Activated T-helper 1 cell treated with anti-CD3 and anti-CD28 coated beads, Interleukin-12 subunit alpha, Interleukin-12 subunit beta, Interleukin-2, Interleukin-4 antibody, amounts not matched to agents 30 ng/mL and 10 ng/mL and 1 ng/mL, durations not matched to agents 14 hours and 24 hours and 36 hours (primary cell): ENCODE measurements around the gene POLR2H. TPM values are rescaled to one million over a fixed set of nuclear protein-coding genes. Genes with fewer than 3 reads are reported as not detected.
A peak's percentile ranks its signal among the peaks of the same experiment; 100 is the strongest.

Experiments used
- DNase-seq: peaks from one replicate; pipeline ENCODE4 v3.0.0; 2021; ENCODE audit warnings: low spot score
- H3K27ac Mint-ChIP-seq: one replicate; pipeline ENCODE4 v1.8.0; 2021; ENCODE audit warnings: mild to moderate bottlenecking, mixed read lengths
- H3K27me3 Mint-ChIP-seq: one replicate; pipeline ENCODE4 v1.8.0; 2022; ENCODE audit warnings: mild to moderate bottlenecking, moderate library complexity, mixed read lengths; ENCODE audit not compliant: insufficient read depth
- H3K36me3 Mint-ChIP-seq: one replicate; pipeline ENCODE4 v1.8.0; 2021; ENCODE audit warnings: low read depth, mixed read lengths
- H3K4me1 Mint-ChIP-seq: one replicate; pipeline ENCODE4 v1.8.0; 2021; ENCODE audit warnings: low read depth, mixed read lengths
- H3K4me3 Mint-ChIP-seq: one replicate; pipeline ENCODE4 v1.8.0; 2021; ENCODE audit warnings: mild to moderate bottlenecking, moderate library complexity, mixed read lengths
- H3K9me3 Mint-ChIP-seq: one replicate; pipeline ENCODE4 v1.8.0; 2021; ENCODE audit warnings: mixed read lengths
- intact Hi-C: fragments of 100-400 bp; cut with micrococcal nuclease; formaldehyde crosslinking; loops from one replicate; pipeline ENCODE4 v1.15.1; 2024
- total RNA-seq: library from RNA; stranded (reverse); gene quantifications from 2 replicates; pipeline ENCODE4 v1.2.3, GENCODE V29; 2022

Gene POLR2H
- total RNA-seq, 1 donor from 2014 or later: 145 TPM

- Mint-ChIP-seq H3K4me1 (peaks cover 4% of the 10 kb centered on the region), H3K4me3 (peak overlapping the region; percentile 37), H3K9me3 (no peaks in the 10 kb centered on the region), H3K27ac (no peak overlapping the region), H3K27me3 (peaks cover 10% of the 10 kb centered on the region), H3K36me3 (peaks cover 5% of the 10 kb centered on the region)
- intact Hi-C loops: no loop called here
- no peak for DNase-seq
These were observed 2.6 kb upstream of the POLR2H start for GRCh38 chr3:184358921-184359350.

GRCh38 chr3:184359610-184360009, 1.9 kb upstream of the POLR2H start:
- H3K9me3 Mint-ChIP-seq: no peaks in the 10 kb centered on the region
- H3K27ac Mint-ChIP-seq: no peak overlapping the region
- H3K4me1 Mint-ChIP-seq: peaks cover 9% of the 10 kb centered on the region
- H3K27me3 Mint-ChIP-seq: peaks cover 10% of the 10 kb centered on the region
- DNase-seq: no peak
- intact Hi-C loops: loop anchor here (5.0 kb wide), 2 partner anchors 353 to 722 kb away; partner anchors contain the start of genes KLHL24 and MAGEF1
- H3K4me3 Mint-ChIP-seq: peak overlapping the region; percentile 86
- H3K36me3 Mint-ChIP-seq: peaks cover 9% of the 10 kb centered on the region

GRCh38 chr3:184360070-184360928, 1.2 kb upstream of the POLR2H start:
- DNase-seq: no peak

DNA sequence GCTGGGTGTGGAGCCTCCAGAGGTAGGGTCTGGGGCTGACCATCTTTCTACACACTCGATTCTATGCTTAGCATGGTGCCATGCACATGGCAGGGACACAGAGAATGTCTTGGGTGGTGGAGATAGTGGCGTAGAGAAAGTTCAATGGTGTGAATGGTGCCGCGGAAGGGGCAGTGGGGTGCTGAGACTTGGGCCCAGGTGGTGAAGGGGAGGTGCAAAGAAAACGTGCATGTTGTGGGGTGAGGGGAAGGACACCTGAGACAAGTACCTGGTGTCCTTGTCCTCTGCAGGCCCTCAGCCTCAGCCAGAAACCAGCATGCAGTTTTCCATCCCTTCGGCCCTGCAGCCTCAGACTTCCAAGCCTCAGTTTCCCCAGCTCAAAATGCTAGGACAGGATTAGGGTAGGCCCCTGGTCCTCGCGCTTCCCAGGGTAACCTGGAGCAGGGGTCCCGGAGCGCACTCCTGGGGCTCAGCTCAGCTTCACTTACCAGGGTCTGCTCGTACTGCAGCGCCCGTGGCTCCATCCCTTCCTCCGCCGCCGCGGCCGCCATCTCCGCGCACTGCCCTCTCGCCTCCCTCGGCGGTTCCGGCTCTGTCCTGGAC, 480 bp upstream of the POLR2H start:
- H3K4me1 Mint-ChIP-seq: peaks cover 18% of the 10 kb centered on the region
- H3K27ac Mint-ChIP-seq: peak overlapping the region; percentile 75
- H3K27me3 Mint-ChIP-seq: peaks cover 10% of the 10 kb centered on the region
- DNase-seq: no peak
- no peaks in the 10 kb centered on the region for H3K9me3 Mint-ChIP-seq
- H3K36me3 Mint-ChIP-seq: peaks cover 17% of the 10 kb centered on the region
- intact Hi-C loops: loop anchor here (5.0 kb wide), 2 partner anchors 351 to 724 kb away; partner anchors contain the start of genes KLHL24 and MAGEF1
- H3K4me3 Mint-ChIP-seq: peak overlapping the region; percentile 86

More at GRCh38 chr3:184360070-184360928, 1.2 kb upstream of the POLR2H start:
- Mint-ChIP-seq H3K36me3 (peaks cover 15% of the 10 kb centered on the region), H3K4me1 (peaks cover 16% of the 10 kb centered on the region), H3K27me3 (peaks cover 10% of the 10 kb centered on the region), H3K27ac (peak overlapping the region; percentile 58), H3K9me3 (no peaks in the 10 kb centered on the region), H3K4me3 (peak overlapping the region; percentile 86)
- intact Hi-C loops: loop anchor here (5.0 kb wide), 2 partner anchors 352 to 723 kb away; partner anchors contain the start of genes KLHL24 and MAGEF1

- intact Hi-C loops: loop anchor here (1.0 to 5.0 kb wide), 8 partner anchors 183 to 921 kb away; partner anchors contain the start of genes ABCC5, AP2M1, KLHL24 and MAGEF1
These were observed 590 bp downstream of the POLR2H start for GRCh38 chr3:184361932-184362667.

GRCh38 chr3:184362668-184363546, 1.4 kb downstream of the POLR2H start:
- Mint-ChIP-seq H3K27me3 (peaks cover 10% of the 10 kb centered on the region), H3K27ac (peak overlapping the region; percentile 99), H3K4me1 (peaks cover 21% of the 10 kb centered on the region), H3K4me3 (peak overlapping the region; percentile 100), H3K36me3 (peaks cover 31% of the 10 kb centered on the region), H3K9me3 (no peaks in the 10 kb centered on the region)
- intact Hi-C loops: loop anchor here (1.0 to 5.0 kb wide), 17 partner anchors 9 to 920 kb away; partner anchors contain the start of genes ABCC5, ABCF3, AP2M1 and EEF1AKMT4
- DNase-seq: peak; percentile 96

More at GRCh38 chr3:184361932-184362667, 590 bp downstream of the POLR2H start:
- Mint-ChIP-seq H3K27me3 (peaks cover 10% of the 10 kb centered on the region), H3K36me3 (peaks cover 24% of the 10 kb centered on the region), H3K4me1 (peaks cover 18% of the 10 kb centered on the region), H3K9me3 (no peaks in the 10 kb centered on the region), H3K4me3 (peak overlapping the region; percentile 99), H3K27ac (peak overlapping the region; percentile 99)
- DNase-seq: peak; percentile 20

GRCh38 chr3:184366619-184367289, 5.2 kb downstream of the POLR2H start:
- H3K4me1 Mint-ChIP-seq: peaks cover 23% of the 10 kb centered on the region
- no peak overlapping the region for H3K27ac Mint-ChIP-seq
- intact Hi-C loops: no loop called here
- H3K36me3 Mint-ChIP-seq: peaks cover 50% of the 10 kb centered on the region
- H3K9me3 Mint-ChIP-seq: no peaks in the 10 kb centered on the region
- no peak overlapping the region for H3K4me3 Mint-ChIP-seq
- H3K27me3 Mint-ChIP-seq: no peaks in the 10 kb centered on the region
- DNase-seq: no peak

DNA sequence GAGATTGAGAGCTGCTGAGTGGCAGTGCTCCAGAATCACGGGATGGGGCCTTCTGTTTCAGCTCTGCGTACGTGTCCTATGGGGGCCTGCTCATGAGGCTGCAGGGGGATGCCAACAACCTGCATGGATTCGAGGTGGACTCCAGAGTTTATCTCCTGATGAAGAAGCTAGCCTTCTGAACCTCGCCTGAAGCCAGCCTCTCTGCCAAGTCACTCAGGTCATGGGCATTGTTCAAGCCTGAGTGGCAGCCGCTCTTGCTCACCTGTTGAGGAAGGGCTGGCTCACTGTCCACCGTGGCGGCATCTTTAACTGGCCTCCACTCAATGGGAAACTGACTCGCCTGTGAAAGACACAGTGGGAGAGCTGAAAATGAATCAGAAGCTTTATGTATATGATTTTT, 6.6 kb downstream of the POLR2H start:
- intact Hi-C loops: no loop called here
- peaks cover 24% of the 10 kb centered on the region for H3K4me1 Mint-ChIP-seq
- no peak overlapping the region for H3K4me3 Mint-ChIP-seq
- DNase-seq: no peak
- H3K27ac Mint-ChIP-seq: peak overlapping the region; percentile 40
- H3K9me3 Mint-ChIP-seq: no peaks in the 10 kb centered on the region
- peaks cover 50% of the 10 kb centered on the region for H3K36me3 Mint-ChIP-seq
- H3K27me3 Mint-ChIP-seq: no peaks in the 10 kb centered on the region

GRCh38 chr3:184368586-184369183, 7.2 kb downstream of the POLR2H start:
- Mint-ChIP-seq H3K4me1 (peaks cover 24% of the 10 kb centered on the region), H3K27ac (no peak overlapping the region), H3K4me3 (no peak overlapping the region), H3K36me3 (peaks cover 45% of the 10 kb centered on the region), H3K9me3 (no peaks in the 10 kb centered on the region), H3K27me3 (no peaks in the 10 kb centered on the region)
- no peak for DNase-seq
- intact Hi-C loops: no loop called here

DNA sequence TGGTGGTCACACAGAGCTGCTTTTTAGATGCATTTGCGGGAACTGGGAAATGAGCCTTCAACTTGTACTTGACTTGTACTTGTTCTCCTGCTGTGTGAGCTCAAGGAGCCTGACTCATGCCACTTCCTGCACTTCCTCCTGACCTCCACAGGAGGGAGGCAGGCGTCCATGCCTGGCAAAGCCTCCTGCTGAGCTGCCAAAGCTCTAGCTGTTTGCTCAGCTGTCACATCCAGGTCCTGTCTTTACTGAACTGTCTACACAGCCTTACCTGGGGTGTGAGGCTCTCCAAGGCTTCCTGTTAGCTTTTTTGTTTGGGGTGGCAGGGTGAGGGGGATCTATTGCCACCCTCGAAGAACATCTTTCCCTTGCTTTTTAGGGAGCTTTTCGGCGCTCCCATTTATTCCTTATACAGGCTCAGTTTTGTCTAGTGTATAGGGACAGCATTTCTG, 10.1 kb downstream of the POLR2H start:
- intact Hi-C loops: loop anchor here (1.0 kb wide), 2 partner anchors 142 to 173 kb away; no protein-coding TSS in a partner anchor
- peaks cover 11% of the 10 kb centered on the region for H3K4me1 Mint-ChIP-seq
- peaks cover 31% of the 10 kb centered on the region for H3K36me3 Mint-ChIP-seq
- peaks cover 20% of the 10 kb centered on the region for H3K27me3 Mint-ChIP-seq
- no peaks in the 10 kb centered on the region for H3K9me3 Mint-ChIP-seq
- DNase-seq: peak; percentile 44
- H3K27ac Mint-ChIP-seq: no peak overlapping the region
- H3K4me3 Mint-ChIP-seq: no peak overlapping the region

DNA sequence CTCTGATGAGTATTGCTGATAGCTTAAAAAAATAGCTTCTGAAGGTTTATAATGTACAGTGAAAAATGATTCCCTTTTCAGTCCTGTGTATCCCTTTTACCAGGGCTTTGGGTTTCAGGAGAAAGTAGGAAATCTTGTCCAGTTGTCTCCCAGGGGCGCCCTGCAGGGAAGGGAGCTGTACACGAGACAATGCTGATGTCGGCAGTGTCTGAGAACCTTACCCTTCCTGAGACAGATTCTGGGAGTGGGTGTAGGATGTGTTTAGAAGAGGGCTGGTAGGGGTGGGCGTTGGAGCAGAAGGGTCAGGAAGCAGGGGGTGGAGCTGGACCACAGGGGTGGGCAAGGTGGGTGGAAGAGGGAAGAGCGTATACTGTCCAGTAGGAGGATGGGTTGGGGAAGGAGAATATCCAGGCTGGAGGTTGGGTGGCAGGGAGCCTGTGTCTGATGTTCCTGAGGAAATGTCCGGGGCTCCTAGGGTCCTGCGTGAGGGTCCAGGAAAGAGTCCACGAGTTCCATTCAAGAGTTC, 10.8 kb downstream of the POLR2H start:
- intact Hi-C loops: no loop called here
- Mint-ChIP-seq H3K4me1 (peaks cover 11% of the 10 kb centered on the region), H3K27me3 (peaks cover 28% of the 10 kb centered on the region), H3K4me3 (no peak overlapping the region), H3K36me3 (peaks cover 23% of the 10 kb centered on the region), H3K9me3 (no peaks in the 10 kb centered on the region), H3K27ac (no peak overlapping the region)
- DNase-seq: no peak
